ENCODE measurements around the gene PSIP1. TPM values are rescaled to one million over a fixed set of nuclear protein-coding genes. Genes with fewer than 3 reads are reported as not detected.
A peak's percentile ranks its signal among the peaks of the same experiment; 100 is the strongest.

Gene PSIP1
- total and polyA plus RNA-seq, 9 of the 15 experiments (the other 6 are each of a cell fraction or from before 2014, with no cell fraction given) = 18.8 to 119 (median 59.9) TPM

DNA sequence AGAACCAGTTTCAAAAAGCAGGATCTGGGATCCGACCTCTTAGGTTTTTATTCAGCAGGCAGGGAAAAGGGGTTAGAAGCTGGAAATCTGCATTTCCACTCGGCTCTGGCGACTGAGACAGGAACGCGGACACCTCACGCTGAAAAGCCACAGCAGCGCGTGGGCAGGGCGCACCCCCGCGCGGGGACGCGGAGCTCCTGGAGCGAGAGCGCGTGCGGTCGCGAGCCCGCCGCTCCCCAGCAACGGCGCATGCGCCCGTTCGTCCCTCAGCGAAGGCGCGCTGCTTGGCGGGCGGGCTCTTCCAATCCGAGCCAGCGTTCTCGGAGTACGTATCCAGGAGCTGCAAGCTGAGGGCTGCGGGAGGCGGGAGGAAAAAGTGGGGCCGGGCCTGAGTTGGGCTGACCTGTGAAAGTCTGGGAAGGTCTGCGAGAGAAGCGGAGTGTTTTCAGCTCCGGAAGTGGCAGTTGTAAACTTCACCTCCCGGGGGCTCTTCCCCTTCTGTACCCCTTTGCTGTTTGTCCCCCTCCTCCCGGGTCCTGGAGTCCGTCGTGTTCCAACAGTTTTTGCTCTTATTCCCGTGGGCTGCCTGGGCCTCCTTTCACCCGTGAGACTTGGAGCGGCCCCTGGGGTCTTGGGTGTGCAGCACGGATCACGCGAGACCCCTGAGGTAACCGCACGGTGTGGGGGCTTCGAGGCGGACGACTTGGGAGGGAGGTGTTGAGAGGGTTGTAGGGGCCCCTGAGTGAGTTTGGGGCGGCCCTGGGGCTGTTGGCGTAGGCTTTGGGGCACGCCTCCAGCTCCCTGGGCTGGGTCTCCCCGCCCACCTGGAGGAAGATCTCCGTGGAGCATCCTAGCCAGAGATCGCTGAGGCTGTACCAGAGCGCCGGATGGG, 42.1 kb upstream of the PSIP1 start, which contains the start of gene CCDC171 (continued):
- TF ChIP-seq, protein P1, sequence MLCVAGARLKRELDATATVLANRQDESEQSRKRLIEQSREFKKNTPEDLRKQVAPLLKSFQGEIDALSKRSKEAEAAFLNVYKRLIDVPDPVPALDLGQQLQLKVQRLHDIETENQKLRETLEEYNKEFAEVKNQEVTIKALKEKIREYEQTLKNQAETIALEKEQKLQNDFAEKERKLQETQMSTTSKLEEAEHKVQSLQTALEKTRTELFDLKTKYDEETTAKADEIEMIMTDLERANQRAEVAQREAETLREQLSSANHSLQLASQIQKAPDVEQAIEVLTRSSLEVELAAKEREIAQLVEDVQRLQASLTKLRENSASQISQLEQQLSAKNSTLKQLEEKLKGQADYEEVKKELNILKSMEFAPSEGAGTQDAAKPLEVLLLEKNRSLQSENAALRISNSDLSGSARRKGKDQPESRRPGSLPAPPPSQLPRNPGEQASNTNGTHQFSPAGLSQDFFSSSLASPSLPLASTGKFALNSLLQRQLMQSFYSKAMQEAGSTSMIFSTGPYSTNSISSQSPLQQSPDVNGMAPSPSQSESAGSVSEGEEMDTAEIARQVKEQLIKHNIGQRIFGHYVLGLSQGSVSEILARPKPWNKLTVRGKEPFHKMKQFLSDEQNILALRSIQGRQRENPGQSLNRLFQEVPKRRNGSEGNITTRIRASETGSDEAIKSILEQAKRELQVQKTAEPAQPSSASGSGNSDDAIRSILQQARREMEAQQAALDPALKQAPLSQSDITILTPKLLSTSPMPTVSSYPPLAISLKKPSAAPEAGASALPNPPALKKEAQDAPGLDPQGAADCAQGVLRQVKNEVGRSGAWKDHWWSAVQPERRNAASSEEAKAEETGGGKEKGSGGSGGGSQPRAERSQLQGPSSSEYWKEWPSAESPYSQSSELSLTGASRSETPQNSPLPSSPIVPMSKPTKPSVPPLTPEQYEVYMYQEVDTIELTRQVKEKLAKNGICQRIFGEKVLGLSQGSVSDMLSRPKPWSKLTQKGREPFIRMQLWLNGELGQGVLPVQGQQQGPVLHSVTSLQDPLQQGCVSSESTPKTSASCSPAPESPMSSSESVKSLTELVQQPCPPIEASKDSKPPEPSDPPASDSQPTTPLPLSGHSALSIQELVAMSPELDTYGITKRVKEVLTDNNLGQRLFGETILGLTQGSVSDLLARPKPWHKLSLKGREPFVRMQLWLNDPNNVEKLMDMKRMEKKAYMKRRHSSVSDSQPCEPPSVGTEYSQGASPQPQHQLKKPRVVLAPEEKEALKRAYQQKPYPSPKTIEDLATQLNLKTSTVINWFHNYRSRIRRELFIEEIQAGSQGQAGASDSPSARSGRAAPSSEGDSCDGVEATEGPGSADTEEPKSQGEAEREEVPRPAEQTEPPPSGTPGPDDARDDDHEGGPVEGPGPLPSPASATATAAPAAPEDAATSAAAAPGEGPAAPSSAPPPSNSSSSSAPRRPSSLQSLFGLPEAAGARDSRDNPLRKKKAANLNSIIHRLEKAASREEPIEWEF (CRISPR knock-in tag; IDR thresholded peaks at IDR 0.05) = no peak
- TF ChIP-seq, protein P2, sequence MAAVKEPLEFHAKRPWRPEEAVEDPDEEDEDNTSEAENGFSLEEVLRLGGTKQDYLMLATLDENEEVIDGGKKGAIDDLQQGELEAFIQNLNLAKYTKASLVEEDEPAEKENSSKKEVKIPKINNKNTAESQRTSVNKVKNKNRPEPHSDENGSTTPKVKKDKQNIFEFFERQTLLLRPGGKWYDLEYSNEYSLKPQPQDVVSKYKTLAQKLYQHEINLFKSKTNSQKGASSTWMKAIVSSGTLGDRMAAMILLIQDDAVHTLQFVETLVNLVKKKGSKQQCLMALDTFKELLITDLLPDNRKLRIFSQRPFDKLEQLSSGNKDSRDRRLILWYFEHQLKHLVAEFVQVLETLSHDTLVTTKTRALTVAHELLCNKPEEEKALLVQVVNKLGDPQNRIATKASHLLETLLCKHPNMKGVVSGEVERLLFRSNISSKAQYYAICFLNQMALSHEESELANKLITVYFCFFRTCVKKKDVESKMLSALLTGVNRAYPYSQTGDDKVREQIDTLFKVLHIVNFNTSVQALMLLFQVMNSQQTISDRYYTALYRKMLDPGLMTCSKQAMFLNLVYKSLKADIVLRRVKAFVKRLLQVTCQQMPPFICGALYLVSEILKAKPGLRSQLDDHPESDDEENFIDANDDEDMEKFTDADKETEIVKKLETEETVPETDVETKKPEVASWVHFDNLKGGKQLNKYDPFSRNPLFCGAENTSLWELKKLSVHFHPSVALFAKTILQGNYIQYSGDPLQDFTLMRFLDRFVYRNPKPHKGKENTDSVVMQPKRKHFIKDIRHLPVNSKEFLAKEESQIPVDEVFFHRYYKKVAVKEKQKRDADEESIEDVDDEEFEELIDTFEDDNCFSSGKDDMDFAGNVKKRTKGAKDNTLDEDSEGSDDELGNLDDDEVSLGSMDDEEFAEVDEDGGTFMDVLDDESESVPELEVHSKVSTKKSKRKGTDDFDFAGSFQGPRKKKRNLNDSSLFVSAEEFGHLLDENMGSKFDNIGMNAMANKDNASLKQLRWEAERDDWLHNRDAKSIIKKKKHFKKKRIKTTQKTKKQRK (IDR thresholded peaks at IDR 0.05; ENCODE audit: borderline replicate concordance, low read depth, low read length) = no peak
- TF ChIP-seq, protein P3, sequence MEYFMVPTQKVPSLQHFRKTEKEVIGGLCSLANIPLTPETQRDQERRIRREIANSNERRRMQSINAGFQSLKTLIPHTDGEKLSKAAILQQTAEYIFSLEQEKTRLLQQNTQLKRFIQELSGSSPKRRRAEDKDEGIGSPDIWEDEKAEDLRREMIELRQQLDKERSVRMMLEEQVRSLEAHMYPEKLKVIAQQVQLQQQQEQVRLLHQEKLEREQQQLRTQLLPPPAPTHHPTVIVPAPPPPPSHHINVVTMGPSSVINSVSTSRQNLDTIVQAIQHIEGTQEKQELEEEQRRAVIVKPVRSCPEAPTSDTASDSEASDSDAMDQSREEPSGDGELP (CRISPR knock-in tag; IDR thresholded peaks at IDR 0.05; ENCODE audit: borderline replicate concordance) = peak; percentile 10; the same call in 1 of the 2 replicates
- no peak for TF ChIP-seq FOXA1 (IDR thresholded peaks at IDR 0.05; ENCODE audit: borderline replicate concordance)
- TF ChIP-seq MCM7 (IDR thresholded peaks at IDR 0.05) = no peak
- TF ChIP-seq, protein P4, sequence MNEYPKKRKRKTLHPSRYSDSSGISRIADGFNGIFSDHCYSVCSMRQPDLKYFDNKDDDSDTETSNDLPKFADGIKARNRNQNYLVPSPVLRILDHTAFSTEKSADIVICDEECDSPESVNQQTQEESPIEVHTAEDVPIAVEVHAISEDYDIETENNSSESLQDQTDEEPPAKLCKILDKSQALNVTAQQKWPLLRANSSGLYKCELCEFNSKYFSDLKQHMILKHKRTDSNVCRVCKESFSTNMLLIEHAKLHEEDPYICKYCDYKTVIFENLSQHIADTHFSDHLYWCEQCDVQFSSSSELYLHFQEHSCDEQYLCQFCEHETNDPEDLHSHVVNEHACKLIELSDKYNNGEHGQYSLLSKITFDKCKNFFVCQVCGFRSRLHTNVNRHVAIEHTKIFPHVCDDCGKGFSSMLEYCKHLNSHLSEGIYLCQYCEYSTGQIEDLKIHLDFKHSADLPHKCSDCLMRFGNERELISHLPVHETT (CRISPR knock-in tag; conservative IDR thresholded peaks at IDR 0.05 in 1 of 2, IDR thresholded peaks at IDR 0.05 in 1 of 2) = no peak
- TF ChIP-seq ZFP30 (CRISPR knock-in tag; IDR thresholded peaks at IDR 0.05; ENCODE audit: borderline replicate concordance) = no peak
- no peak for TF ChIP-seq GATA2 (CRISPR knock-in tag; IDR thresholded peaks at IDR 0.05)
- peak; percentile 53; the same call in 1 of the 2 replicates for TF ChIP-seq RB1 (IDR thresholded peaks at IDR 0.05; ENCODE audit: low read depth)

All from K562 (cell line).